SK-N-SH (cell line): Measurements from ENCODE around the gene PHYKPL.

Source experiments
- EZH2phosphoT487 ChIP-seq: fragments of 200-600 bp; sonication (generic); IDR thresholded peaks from 2 replicates; pipeline ENCODE4 v1.6.1; 2017; ENCODE audit warnings: low read depth, mixed run types, mild to moderate bottlenecking, antibody characterized with exemption, moderate library complexity, borderline replicate concordance
- FOXM1 ChIP-seq: IDR thresholded peaks from 2 replicates; pipeline ENCODE4 v1.4.0; 2012; ENCODE audit warnings: low read depth, mild to moderate bottlenecking
- MAX ChIP-seq: IDR thresholded peaks from 2 replicates; pipeline ENCODE4 v1.4.0; 2012; ENCODE audit warnings: low read depth
- PBX3 ChIP-seq: IDR thresholded peaks from 2 replicates; pipeline ENCODE4; 2012
- POLR2AphosphoS5 ChIP-seq: IDR thresholded peaks from 2 replicates; pipeline ENCODE4 v1.6.1; 2012; ENCODE audit warnings: low read depth, low read length
- RAD21 ChIP-seq: IDR thresholded peaks from 2 replicates; pipeline ENCODE4 v1.6.1; 2012; ENCODE audit warnings: mild to moderate bottlenecking, low read length
- RCOR1 ChIP-seq: fragments of 150-350 bp; IDR thresholded peaks from 2 replicates; pipeline ENCODE4 v1.6.1; 2017; ENCODE audit warnings: antibody characterized with exemption, low read length
- REST ChIP-seq: IDR thresholded peaks from 2 replicates; pipeline ENCODE4 v1.6.1; 2012; ENCODE audit warnings: mild to moderate bottlenecking, low read depth, low read length, moderate library complexity
- TAF1 ChIP-seq: IDR thresholded peaks from 2 replicates; pipeline ENCODE4 v1.6.1; 2012; ENCODE audit warnings: low read depth, mild to moderate bottlenecking, low read length, moderate library complexity, borderline replicate concordance
- TCF12 ChIP-seq: IDR thresholded peaks from 2 replicates; pipeline ENCODE4 v1.4.0; 2012
- YY1 ChIP-seq: IDR thresholded peaks from 2 replicates; pipeline ENCODE4 v1.4.0; 2012; ENCODE audit warnings: low read depth, mild to moderate bottlenecking
- TF ChIP-seq, protein P1 (sequence below): fragments of 200-600 bp; sonication (generic); IDR thresholded peaks from 2 replicates; pipeline ENCODE4 v1.6.1; 2017; ENCODE audit warnings: antibody characterized with exemption, mild to moderate bottlenecking, moderate library complexity
- TF ChIP-seq, protein P2 (sequence below): IDR thresholded peaks from 2 replicates; pipeline ENCODE4 v1.4.0; 2012; ENCODE audit warnings: low read depth, borderline replicate concordance

GRCh38 chr5:178245389-178245788 lies 12.8 kb upstream of the PHYKPL start:
- TF ChIP-seq, protein P1, sequence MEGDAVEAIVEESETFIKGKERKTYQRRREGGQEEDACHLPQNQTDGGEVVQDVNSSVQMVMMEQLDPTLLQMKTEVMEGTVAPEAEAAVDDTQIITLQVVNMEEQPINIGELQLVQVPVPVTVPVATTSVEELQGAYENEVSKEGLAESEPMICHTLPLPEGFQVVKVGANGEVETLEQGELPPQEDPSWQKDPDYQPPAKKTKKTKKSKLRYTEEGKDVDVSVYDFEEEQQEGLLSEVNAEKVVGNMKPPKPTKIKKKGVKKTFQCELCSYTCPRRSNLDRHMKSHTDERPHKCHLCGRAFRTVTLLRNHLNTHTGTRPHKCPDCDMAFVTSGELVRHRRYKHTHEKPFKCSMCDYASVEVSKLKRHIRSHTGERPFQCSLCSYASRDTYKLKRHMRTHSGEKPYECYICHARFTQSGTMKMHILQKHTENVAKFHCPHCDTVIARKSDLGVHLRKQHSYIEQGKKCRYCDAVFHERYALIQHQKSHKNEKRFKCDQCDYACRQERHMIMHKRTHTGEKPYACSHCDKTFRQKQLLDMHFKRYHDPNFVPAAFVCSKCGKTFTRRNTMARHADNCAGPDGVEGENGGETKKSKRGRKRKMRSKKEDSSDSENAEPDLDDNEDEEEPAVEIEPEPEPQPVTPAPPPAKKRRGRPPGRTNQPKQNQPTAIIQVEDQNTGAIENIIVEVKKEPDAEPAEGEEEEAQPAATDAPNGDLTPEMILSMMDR = no peak
- TF ChIP-seq REST = no peak
- no peak for TF ChIP-seq MAX
- TF ChIP-seq FOXM1 = no peak
- TF ChIP-seq PBX3 = no peak
- TF ChIP-seq TAF1 = no peak
- no peak for TF ChIP-seq EZH2phosphoT487
- no peak for TF ChIP-seq TCF12
- TF ChIP-seq RAD21 = no peak
- TF ChIP-seq POLR2AphosphoS5 = no peak
- TF ChIP-seq, protein P2, sequence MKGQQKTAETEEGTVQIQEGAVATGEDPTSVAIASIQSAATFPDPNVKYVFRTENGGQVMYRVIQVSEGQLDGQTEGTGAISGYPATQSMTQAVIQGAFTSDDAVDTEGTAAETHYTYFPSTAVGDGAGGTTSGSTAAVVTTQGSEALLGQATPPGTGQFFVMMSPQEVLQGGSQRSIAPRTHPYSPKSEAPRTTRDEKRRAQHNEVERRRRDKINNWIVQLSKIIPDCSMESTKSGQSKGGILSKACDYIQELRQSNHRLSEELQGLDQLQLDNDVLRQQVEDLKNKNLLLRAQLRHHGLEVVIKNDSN = no peak
- TF ChIP-seq RCOR1 = no peak
- no peak for TF ChIP-seq YY1
